Measurements from ENCODE around the gene GDA.
A peak's percentile ranks its signal among the peaks of the same experiment; 100 is the strongest.
"Not testable (repeated sequence)": the region's sequence is repeated elsewhere in the genome, so short reads cannot be mapped to it uniquely, and the experiment has no call there.

The GDA gene

GRCh38 chr9:72268961-72269360 is 119.7 kb downstream of the GDA start:
- H3K4me1 ChIP-seq: no peaks in the 10 kb centered on the region

GRCh38 chr9:72270359-72270758 is 121.1 kb downstream of the GDA start:
- H3K9me3 ChIP-seq; H3K36me3 ChIP-seq; H3K4me1 ChIP-seq; DNase-seq; H3K4me3 ChIP-seq (ENCODE audit: low read depth, low read length); H3K27me3 ChIP-seq: not testable (repeated sequence)

More at GRCh38 chr9:72268961-72269360, 119.7 kb downstream of the GDA start:
- no peak for TF ChIP-seq CTCF (IDR thresholded peaks at IDR 0.05; ENCODE audit: low read depth, low read length)
- DNase-seq: no peak
- H3K9me3 ChIP-seq: no peaks in the 10 kb centered on the region
- no peaks in the 10 kb centered on the region for H3K27me3 ChIP-seq
- H3K36me3 ChIP-seq: no peaks in the 10 kb centered on the region
- no peak overlapping the region for H3K4me3 ChIP-seq (ENCODE audit: low read depth, low read length)

- Histone ChIP-seq H3K27me3 (no peaks in the 10 kb centered on the region), H3K9me3 (no peaks in the 10 kb centered on the region), H3K4me1 (no peaks in the 10 kb centered on the region), H3K36me3 (no peaks in the 10 kb centered on the region), H3K4me3 (ENCODE audit: low read depth, low read length) (no peak overlapping the region)
- DNase-seq: peak; percentile 53
- peak; percentile 91 for TF ChIP-seq CTCF (IDR thresholded peaks at IDR 0.05; ENCODE audit: low read depth, low read length)
These were observed 122.6 kb downstream of the GDA start for GRCh38 chr9:72271613-72272478.

- H3K9me3 ChIP-seq: no peaks in the 10 kb centered on the region
- H3K36me3 ChIP-seq: no peaks in the 10 kb centered on the region
- TF ChIP-seq CTCF (IDR thresholded peaks at IDR 0.05; ENCODE audit: low read depth, low read length): no peak
These were observed 125.2 kb downstream of the GDA start for GRCh38 chr9:72274441-72274840.

GRCh38 chr9:72274916-72275315 is 125.7 kb downstream of the GDA start:
- Histone ChIP-seq H3K4me1 (no peaks in the 10 kb centered on the region), H3K27me3 (0 out of 2 replicates have a peak, but pooled peaks cover 3% of the 10 kb centered on the region), H3K9me3 (no peaks in the 10 kb centered on the region), H3K36me3 (no peaks in the 10 kb centered on the region), H3K4me3 (ENCODE audit: low read depth, low read length) (no peak overlapping the region)
- TF ChIP-seq CTCF (IDR thresholded peaks at IDR 0.05; ENCODE audit: low read depth, low read length): no peak
- DNase-seq: no peak

More at GRCh38 chr9:72274441-72274840, 125.2 kb downstream of the GDA start:
- DNase-seq: no peak
- H3K4me3 ChIP-seq (ENCODE audit: low read depth, low read length): no peak overlapping the region
- 0 out of 2 replicates have a peak, but pooled peaks cover 3% of the 10 kb centered on the region for H3K27me3 ChIP-seq
- no peaks in the 10 kb centered on the region for H3K4me1 ChIP-seq

GRCh38 chr9:72276429-72276828 is 127.2 kb downstream of the GDA start:
- no peaks in the 10 kb centered on the region for H3K9me3 ChIP-seq
- H3K27me3 ChIP-seq: 0 out of 2 replicates have a peak, but pooled peaks cover 3% of the 10 kb centered on the region
- no peaks in the 10 kb centered on the region for H3K4me1 ChIP-seq
- no peak for TF ChIP-seq CTCF (IDR thresholded peaks at IDR 0.05; ENCODE audit: low read depth, low read length)
- DNase-seq: no peak
- H3K36me3 ChIP-seq: no peaks in the 10 kb centered on the region
- no peak overlapping the region for H3K4me3 ChIP-seq (ENCODE audit: low read depth, low read length)
